OCI-LY7 (cell line): ENCODE measurements around the gene GFI1. TPM values are rescaled to one million over a fixed set of nuclear protein-coding genes. Genes with fewer than 3 reads are reported as not detected.

Experiments used
- BruUV-seq: library from RNA; stranded (reverse); fragments of 400-500 nt; replicated peaks from 2 replicates; lab custom pipeline; 2021; lab: Mats Ljungman, UMichigan
- CTCF ChIA-PET: fragments of 300-600 bp; sonication (Branson Sonifier 250); formaldehyde crosslinking; loops from one replicate; lab custom pipeline; 2022; ENCODE audit warnings: antibody characterized with exemption; ENCODE audit not compliant: unreplicated experiment; lab: Charles Lee
- POLR2A ChIA-PET: fragments of 300-600 bp; sonication (Branson Sonifier 250); formaldehyde crosslinking; loops from one replicate; lab custom pipeline; 2022; ENCODE audit warnings: antibody characterized with exemption; lab: Charles Lee
- DNase-seq: peaks from one replicate; pipeline ENCODE4 v3.0.0-alpha.2; 2015; ENCODE audit warnings: low spot score
- H2AFZ ChIP-seq: fragments of 200-600 bp; sonication (generic), shearing (Covaris generic); 2 replicates; pipeline ENCODE4 v1.6.1; 2014; ENCODE audit warnings: mild to moderate bottlenecking, antibody characterized with exemption, low read length, moderate library complexity
- H3K27ac ChIP-seq: fragments of 200-600 bp; sonication (generic); 2 replicates; pipeline ENCODE4 v1.5.1; 2014; ENCODE audit warnings: mixed run types, low read depth, mild to moderate bottlenecking, moderate library complexity, low read length, inconsistent platforms; ENCODE audit not compliant: poor library complexity, severe bottlenecking
- H3K36me3 ChIP-seq: fragments of 200-600 bp; sonication (generic); 2 replicates; pipeline ENCODE4 v1.6.1; 2014; ENCODE audit warnings: mild to moderate bottlenecking, antibody characterized with exemption, low read length, moderate library complexity, mixed read lengths; ENCODE audit not compliant: insufficient read depth
- H3K4me1 ChIP-seq: fragments of 200-600 bp; sonication (generic); 2 replicates; pipeline ENCODE4 v1.5.1; 2014; ENCODE audit warnings: mild to moderate bottlenecking, low read length; ENCODE audit not compliant: insufficient read depth, poor library complexity, severe bottlenecking
- H3K4me2 ChIP-seq: fragments of 200-600 bp; sonication (generic); 2 replicates; pipeline ENCODE4 v1.6.1; 2014; ENCODE audit warnings: mild to moderate bottlenecking, low read length
- H3K4me3 ChIP-seq: fragments of 200-600 bp; sonication (generic); 2 replicates; pipeline ENCODE4 v1.5.1; 2014; ENCODE audit warnings: mild to moderate bottlenecking, low read depth, low read length; ENCODE audit not compliant: poor library complexity, severe bottlenecking
- H3K79me2 ChIP-seq: fragments of 200-600 bp; sonication (generic); 2 replicates; pipeline ENCODE4 v1.6.1; 2016; ENCODE audit warnings: low read depth, mild to moderate bottlenecking, low read length, moderate library complexity, mixed read lengths; ENCODE audit not compliant: insufficient read depth
- H3K9me2 ChIP-seq: fragments of 200-600 bp; sonication (generic); 2 replicates; pipeline ENCODE4 v1.6.1; 2016; ENCODE audit warnings: mild to moderate bottlenecking, low read length, mixed read lengths; ENCODE audit not compliant: insufficient read depth
- H3K9me3 ChIP-seq: fragments of 200-600 bp; sonication (generic); 2 replicates; pipeline ENCODE4 v1.6.1; 2014; ENCODE audit warnings: mild to moderate bottlenecking, mixed run types, low read length, mixed read lengths
- H4K20me1 ChIP-seq: fragments of 200-600 bp; sonication (generic); 2 replicates; pipeline ENCODE4 v1.6.1; 2014; ENCODE audit warnings: mild to moderate bottlenecking, antibody characterized with exemption, low read length, moderate library complexity, mixed read lengths; ENCODE audit not compliant: insufficient read depth
- EZH2phosphoT487 ChIP-seq: fragments of 200-600 bp; sonication (generic); IDR thresholded peaks from 2 replicates; pipeline ENCODE4 v1.6.1; 2018; ENCODE audit warnings: low read depth, borderline replicate concordance, mild to moderate bottlenecking, mixed run types, antibody characterized with exemption, low read length, moderate library complexity, mixed read lengths
- intact Hi-C: fragments of 100-400 bp; cut with micrococcal nuclease; formaldehyde crosslinking; loops from one replicate; pipeline ENCODE4 v1.10.0; 2022; ENCODE audit not compliant: unreplicated experiment
- total RNA-seq, 2 experiments: library from RNA; depleted of rRNA in 1 of 2; stranded (reverse); fragments of >200 nt in 1 of 2; shearing (Covaris generic) in 1 of 2; gene quantifications; 2 replicates each; pipeline ENCODE4 v1.2.3, GENCODE V29; 2014 to 2022
- TF ChIP-seq, protein P1 (sequence below): fragments of 200-600 bp; sonication (generic); conservative IDR thresholded peaks from 2 replicates; pipeline ENCODE4 v1.5.1; 2014; ENCODE audit warnings: mild to moderate bottlenecking, antibody characterized with exemption, low read length, moderate library complexity, mixed read lengths

GFI1 gene
- total RNA-seq, 2 experiments from 2014 or later: 0.30 to 0.50 TPM

DNA sequence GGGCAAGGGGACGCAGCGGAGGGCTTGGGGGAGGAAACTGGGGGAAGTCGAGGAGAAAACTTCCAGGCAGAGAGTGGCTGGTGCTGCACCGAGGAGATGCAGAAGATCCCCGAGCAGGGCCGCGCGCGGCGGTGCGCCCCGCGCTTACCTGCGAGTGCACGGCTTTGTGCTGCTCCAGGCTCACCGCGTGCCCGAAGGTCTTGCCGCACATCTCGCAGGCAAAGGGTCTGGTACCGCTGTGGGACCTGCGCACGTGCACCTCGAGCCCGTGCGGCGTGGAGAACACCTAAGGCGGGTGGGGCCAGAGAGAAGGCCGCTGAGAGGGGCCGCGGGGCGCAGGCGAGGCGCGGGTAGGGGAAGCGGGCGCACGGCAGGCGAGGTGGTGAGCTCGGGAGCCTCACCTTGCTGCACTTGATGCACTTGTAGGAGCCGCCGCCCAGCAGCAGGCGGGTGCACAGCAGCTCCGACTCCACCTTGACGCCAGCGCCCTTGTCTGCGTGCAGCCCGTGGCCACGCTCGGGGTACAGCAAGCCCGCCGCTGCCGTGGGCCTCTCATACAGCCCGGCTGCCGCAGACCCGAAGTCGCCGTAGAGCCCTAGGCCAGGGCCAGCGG, 6.4 kb downstream of the GFI1 start:
- Histone ChIP-seq H3K4me3 (no peak overlapping the region), H3K27ac (no peak overlapping the region), H3K4me1 (peaks cover 24% of the 10 kb centered on the region), H3K9me2 (no peaks in the 10 kb centered on the region), H3K4me2 (no peak overlapping the region), H3K79me2 (no peaks in the 10 kb centered on the region), H3K36me3 (no peaks in the 10 kb centered on the region), H3K9me3 (no peaks in the 10 kb centered on the region), H4K20me1 (no peaks in the 10 kb centered on the region), H2AFZ (no peak overlapping the region)
- DNase-seq: no peak
- intact Hi-C loops: no loop called here
- CTCF ChIA-PET: no interaction called here
- no TSS peak for BruUV-seq
- TF ChIP-seq EZH2phosphoT487: no peak
- TF ChIP-seq, protein P1, sequence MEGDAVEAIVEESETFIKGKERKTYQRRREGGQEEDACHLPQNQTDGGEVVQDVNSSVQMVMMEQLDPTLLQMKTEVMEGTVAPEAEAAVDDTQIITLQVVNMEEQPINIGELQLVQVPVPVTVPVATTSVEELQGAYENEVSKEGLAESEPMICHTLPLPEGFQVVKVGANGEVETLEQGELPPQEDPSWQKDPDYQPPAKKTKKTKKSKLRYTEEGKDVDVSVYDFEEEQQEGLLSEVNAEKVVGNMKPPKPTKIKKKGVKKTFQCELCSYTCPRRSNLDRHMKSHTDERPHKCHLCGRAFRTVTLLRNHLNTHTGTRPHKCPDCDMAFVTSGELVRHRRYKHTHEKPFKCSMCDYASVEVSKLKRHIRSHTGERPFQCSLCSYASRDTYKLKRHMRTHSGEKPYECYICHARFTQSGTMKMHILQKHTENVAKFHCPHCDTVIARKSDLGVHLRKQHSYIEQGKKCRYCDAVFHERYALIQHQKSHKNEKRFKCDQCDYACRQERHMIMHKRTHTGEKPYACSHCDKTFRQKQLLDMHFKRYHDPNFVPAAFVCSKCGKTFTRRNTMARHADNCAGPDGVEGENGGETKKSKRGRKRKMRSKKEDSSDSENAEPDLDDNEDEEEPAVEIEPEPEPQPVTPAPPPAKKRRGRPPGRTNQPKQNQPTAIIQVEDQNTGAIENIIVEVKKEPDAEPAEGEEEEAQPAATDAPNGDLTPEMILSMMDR: no peak
- POLR2A ChIA-PET: no interaction called here

DNA sequence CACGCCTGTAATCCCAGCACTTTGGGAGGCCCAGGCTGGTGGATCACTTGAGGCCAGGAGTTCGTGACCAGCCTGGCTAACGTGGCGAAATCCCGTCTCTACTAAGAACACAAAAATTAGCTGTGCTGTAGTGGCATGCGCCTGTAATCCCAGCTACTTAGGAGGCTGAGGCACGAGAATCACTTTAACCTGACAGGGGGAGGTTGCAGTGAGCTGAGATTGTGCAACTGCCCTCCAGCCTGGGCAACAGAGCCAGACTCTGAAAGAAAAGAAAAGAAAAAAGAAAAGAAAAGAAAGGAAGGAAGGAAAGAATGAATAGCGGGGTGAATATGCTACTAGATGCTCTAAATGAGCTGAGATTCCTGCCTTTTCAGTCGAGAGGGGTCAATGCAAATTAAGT, 7.1 kb downstream of the GFI1 start:
- Histone ChIP-seq H3K27ac (no peak overlapping the region), H3K79me2 (no peaks in the 10 kb centered on the region), H4K20me1 (no peaks in the 10 kb centered on the region), H3K4me2 (no peak overlapping the region), H2AFZ (no peak overlapping the region), H3K9me2 (no peaks in the 10 kb centered on the region), H3K4me1 (peaks cover 17% of the 10 kb centered on the region), H3K9me3 (no peaks in the 10 kb centered on the region), H3K36me3 (no peaks in the 10 kb centered on the region), H3K4me3 (no peak overlapping the region)
- DNase-seq: no peak
- TF ChIP-seq, protein P1: no peak
- TF ChIP-seq EZH2phosphoT487: no peak
- BruUV-seq: no TSS peak
- POLR2A ChIA-PET: interaction anchor here (0.7 kb wide), 1 partner anchor 204 kb away, joined by 4 read pairs; no protein-coding TSS in a partner anchor
- CTCF ChIA-PET: no interaction called here
- intact Hi-C loops: no loop called here

- no peak overlapping the region for H3K27ac ChIP-seq
- ChIA-PET POLR2A (no interaction called here), CTCF (interaction anchor here (0.6 to 1.0 kb wide), 2 partner anchors 31 to 704 kb away, joined by 3 to 5 read pairs; no protein-coding TSS in a partner anchor)
- no peaks in the 10 kb centered on the region for H3K9me2 ChIP-seq
- no peaks in the 10 kb centered on the region for H3K79me2 ChIP-seq
- TF ChIP-seq EZH2phosphoT487: no peak
- TF ChIP-seq, protein P1: no peak
- H3K4me1 ChIP-seq: peaks cover 13% of the 10 kb centered on the region
- H4K20me1 ChIP-seq: no peaks in the 10 kb centered on the region
- no peaks in the 10 kb centered on the region for H3K36me3 ChIP-seq
- intact Hi-C loops: no loop called here
- no peak for DNase-seq
- H2AFZ ChIP-seq: no peak overlapping the region
- no peak overlapping the region for H3K4me3 ChIP-seq
- no peak overlapping the region for H3K4me2 ChIP-seq
- H3K9me3 ChIP-seq: no peaks in the 10 kb centered on the region
- no TSS peak for BruUV-seq
Measured at GRCh38 chr1:92478393-92478792, 8.3 kb downstream of the GFI1 start.
